K562 (cell line): ENCODE measurements around the gene ZNF236. TPM values are rescaled to one million over a fixed set of nuclear protein-coding genes. Genes with fewer than 3 reads are reported as not detected.

Source experiments
- ATAC-seq: fragments of 200-7000 bp; cut with Tn5 transposase; 3 replicates; pipeline ENCODE4 v1.9.1; 2020; ENCODE audit warnings: moderate library complexity
- BruUV-seq: library from RNA; stranded (reverse); fragments of 400-500 nt; replicated peaks from 2 replicates; lab custom pipeline; 2021; lab: Mats Ljungman, UMichigan
- CTCF ChIA-PET: fragments of 300-600 bp; formaldehyde crosslinking; extraction: SDS; loops from one replicate; lab custom pipeline; 2021; ENCODE audit warnings: low intra/inter-chr PET ratio; lab: Yijun Ruan, JAX
- POLR2A ChIA-PET: fragments of 300-600, 350-650 bp; sonication (Branson Sonifier 250); formaldehyde crosslinking; extraction: SDS; loops from one replicate; lab custom pipeline; 2021; ENCODE audit warnings: antibody characterized with exemption, inconsistent platforms; lab: Yijun Ruan, JAX
- DNase-seq, 4 experiments: peaks; one replicate each; pipeline versions ENCODE4 v3.0.0 to v3.0.0-alpha.2; 2011 to 2018; ENCODE audit warnings: low spot score in 3 of 4, mixed read lengths in 3 of 4; ENCODE audit errors: extremely low read depth in 1 of 4
- FAIRE-seq: peaks from 2 replicates; lab custom pipeline; 2011; peaks lifted over from hg19 to GRCh38; lab: Jason Lieb, UNC
- H2AFZ ChIP-seq: 2 replicates; pipeline ENCODE4 v1.6.0; 2011; ENCODE audit warnings: low read depth, low read length, control low read depth, inconsistent platforms
- H3K27ac ChIP-seq: fragments of 200-600 bp; 3 replicates; pipeline ENCODE4 v1.8.0; 2011; ENCODE audit warnings: low read depth, mild to moderate bottlenecking, control low read depth, inconsistent platforms, low read length, moderate library complexity, mixed read lengths; ENCODE audit errors: extremely low read depth
- H3K27me3 ChIP-seq, 2 experiments: fragments of 300-600 bp in 1 of 2; 2 replicates in 1 of 2; 3 replicates in 1 of 2; pipeline versions ENCODE4 v1.6.0 to v1.8.0; 2011; ENCODE audit warnings: inconsistent platforms in 2 of 2, low read length in 2 of 2, mild to moderate bottlenecking in 1 of 2, mixed read lengths in 1 of 2, moderate library complexity in 1 of 2; ENCODE audit not compliant: control insufficient read depth in 2 of 2, insufficient read depth in 2 of 2
- H3K36me3 ChIP-seq: fragments of 300-600 bp; 3 replicates; pipeline ENCODE4 v1.8.0; 2011; ENCODE audit warnings: mild to moderate bottlenecking, low read length, inconsistent platforms; ENCODE audit not compliant: control insufficient read depth, insufficient read depth
- H3K4me1 ChIP-seq, 2 experiments: fragments of 200-600 bp in 1 of 2; replicated peaks in 1 of 2; 2 replicates in 1 of 2; 3 replicates in 1 of 2; pipeline versions ENCODE4 v1.5.1 to v1.8.0; 2011; ENCODE audit warnings: inconsistent platforms in 2 of 2, low read length in 2 of 2, mild to moderate bottlenecking in 1 of 2, mixed read lengths in 1 of 2, moderate library complexity in 1 of 2; ENCODE audit not compliant: control insufficient read depth in 2 of 2, insufficient read depth in 2 of 2
- H3K4me2 ChIP-seq: 2 replicates; pipeline ENCODE4 v1.6.1; 2011; ENCODE audit warnings: low read length, control low read depth, inconsistent platforms, mixed read lengths; ENCODE audit not compliant: insufficient read depth
- H3K4me3 ChIP-seq: fragments of 200-600 bp; sonication (generic), shearing (Covaris generic); 2 replicates; pipeline ENCODE4 v1.5.1; 2016; ENCODE audit warnings: control low read depth, inconsistent platforms
- H3K79me2 ChIP-seq: fragments of 200-600 bp; 3 replicates; pipeline ENCODE4 v1.8.0; 2011; ENCODE audit warnings: low read length, inconsistent platforms; ENCODE audit not compliant: control insufficient read depth, insufficient read depth
- H3K9ac ChIP-seq, 2 experiments: 2 replicates each; pipeline versions ENCODE4 v1.6.0 to v1.6.1; 2011; ENCODE audit warnings: low read depth in 2 of 2, low read length in 2 of 2, control low read depth in 1 of 2, inconsistent platforms in 1 of 2, mild to moderate bottlenecking in 1 of 2, mixed read lengths in 1 of 2; ENCODE audit not compliant: insufficient read depth in 1 of 2
- H3K9me1 ChIP-seq: one replicate; pipeline ENCODE4 v1.6.0; 2011; ENCODE audit warnings: inconsistent platforms, mild to moderate bottlenecking, low read length, moderate library complexity; ENCODE audit not compliant: control insufficient read depth, insufficient read depth
- H3K9me3 ChIP-seq: replicated peaks from 2 replicates; pipeline ENCODE4 v1.5.1; 2011; ENCODE audit warnings: low read depth, low read length, inconsistent platforms; ENCODE audit not compliant: control insufficient read depth, insufficient read depth
- H4K20me1 ChIP-seq: replicated peaks from 2 replicates; pipeline ENCODE4 v1.6.1; 2011; ENCODE audit warnings: low read length, inconsistent platforms, mixed read lengths; ENCODE audit not compliant: control insufficient read depth, insufficient read depth
- ARID3B ChIP-seq: fragments of 250-450 bp; sonication (Bioruptor Pico); IDR thresholded peaks from 2 replicates; pipeline ENCODE4 v1.4.0; 2020; ENCODE audit warnings: borderline replicate concordance
- CSDE1 ChIP-seq, 2 experiments: fragments of 450-650 bp; IDR thresholded peaks; 2 replicates each; pipeline ENCODE4 v1.6.1; 2016; ENCODE audit warnings: mild to moderate bottlenecking in 1 of 2
- FOXA1 ChIP-seq: fragments of 450-650 bp; IDR thresholded peaks from 2 replicates; pipeline ENCODE4 v1.6.1; 2016; ENCODE audit warnings: mild to moderate bottlenecking, borderline replicate concordance
- GTF2F1 ChIP-seq: IDR thresholded peaks from 2 replicates; pipeline ENCODE4 v1.6.1; 2011; ENCODE audit warnings: low read depth, low read length, improper control_type of control experiment
- HDGF ChIP-seq: fragments of 450-650 bp; IDR thresholded peaks from 2 replicates; pipeline ENCODE4 v1.6.1; 2016
- NEUROD1 ChIP-seq: fragments of 150-350 bp; IDR thresholded peaks from 2 replicates; pipeline ENCODE4 v1.6.1; 2014; ENCODE audit warnings: borderline replicate concordance, low read length, low read depth; ENCODE audit not compliant: partially characterized antibody
- SRSF3 ChIP-seq: fragments of 200-400 bp; formaldehyde crosslinking; IDR thresholded peaks from 2 replicates; pipeline ENCODE4 v1.6.1; 2016; ENCODE audit warnings: mild to moderate bottlenecking, low read length, moderate library complexity; ENCODE audit not compliant: insufficient read depth
- ZBTB7A ChIP-seq: IDR thresholded peaks from 2 replicates; pipeline ENCODE4 v1.6.1; 2011; ENCODE audit warnings: low read depth, mild to moderate bottlenecking, low read length, moderate library complexity, borderline replicate concordance; ENCODE audit not compliant: control insufficient read depth
- ZNF584 ChIP-seq: fragments of 200-800 bp; sonication (Bioruptor generic); IDR thresholded peaks from 2 replicates; pipeline ENCODE4 v1.6.1; 2016; ENCODE audit warnings: low read depth, mild to moderate bottlenecking, missing genetic modification characterization, missing compliant biosample characterization
- ZNF75A ChIP-seq: fragments of 450-650 bp; formaldehyde crosslinking; IDR thresholded peaks from 2 replicates; pipeline ENCODE4 v1.4.0; 2020; ENCODE audit warnings: mild to moderate bottlenecking
- ZNF830 ChIP-seq: fragments of 250-450 bp; sonication (Bioruptor Pico); IDR thresholded peaks from 2 replicates; pipeline ENCODE4 v1.5.0; 2021; ENCODE audit warnings: mild to moderate bottlenecking
- ZSCAN29 ChIP-seq: fragments of 450-650 bp; IDR thresholded peaks from 2 replicates; pipeline ENCODE4 v1.6.1; 2017
- WGBS: fragments of 100-300 bp; shearing (Covaris generic); methylation state at CpG from one replicate; pipeline ENCODE4 v1.1.6; 2016; ENCODE audit warnings: low coverage, mixed read lengths; ENCODE audit not compliant: insufficient coverage; ENCODE audit errors: missing lambda C conversion rate; 5-methylcytosine and 5-hydroxymethylcytosine counted together
- in situ Hi-C: fragments of 300-500 bp; cut with MboI; formaldehyde crosslinking; loops from 4 replicates; pipeline ENCODE4 v1.15.0; 2018; ENCODE audit warnings: inconsistent platforms, mixed read lengths
- intact Hi-C: fragments of 100-400 bp; cut with micrococcal nuclease; formaldehyde crosslinking; loops from 2 replicates; pipeline ENCODE4 v1.14.2; 2022
- polyA plus RNA-seq, 8 experiments: library from polyadenylated mRNA; depleted of rRNA in 4 of 8; stranded (reverse) in 5 of 8; unstranded in 3 of 8; fragments of >200 nt; fragmentation: Nextera tagmentation in 2 of 8; fragmentation: Illumina TruSeq in 1 of 8; extraction: Ambion mirVana in 2 of 8; extraction: Trizol in 1 of 8; gene quantifications; 2 replicates each; pipeline versions ENCODE4 v1.2.1 to v1.2.3, GENCODE V29; 2011 to 2014; ENCODE audit warnings: inconsistent platforms in 1 of 8, missing spikeins in 1 of 8
- total RNA-seq, 7 experiments: library from RNA; depleted of rRNA in 6 of 7; stranded (reverse); fragments of >200 nt in 6 of 7; fragmentation: Illumina TruSeq in 2 of 7; extraction: Trizol in 2 of 7; gene quantifications; 2 replicates each; pipeline versions ENCODE4 v1.2.1 to v1.2.3, GENCODE V29; 2011 to 2021; ENCODE audit warnings: low replicate concordance in 1 of 7
- TF ChIP-seq, protein P1 (sequence below): fragments of 250-450 bp; sonication (Bioruptor Pico); IDR thresholded peaks from 2 replicates; pipeline ENCODE4 v1.8.0; 2021; ENCODE audit warnings: mild to moderate bottlenecking, moderate library complexity

Gene ZNF236
- total and polyA plus RNA-seq, 9 of the 15 experiments (the other 6 are each of a cell fraction or from before 2014, with no cell fraction given) = 0.35 to 8.7 (median 3.4) TPM

DNA sequence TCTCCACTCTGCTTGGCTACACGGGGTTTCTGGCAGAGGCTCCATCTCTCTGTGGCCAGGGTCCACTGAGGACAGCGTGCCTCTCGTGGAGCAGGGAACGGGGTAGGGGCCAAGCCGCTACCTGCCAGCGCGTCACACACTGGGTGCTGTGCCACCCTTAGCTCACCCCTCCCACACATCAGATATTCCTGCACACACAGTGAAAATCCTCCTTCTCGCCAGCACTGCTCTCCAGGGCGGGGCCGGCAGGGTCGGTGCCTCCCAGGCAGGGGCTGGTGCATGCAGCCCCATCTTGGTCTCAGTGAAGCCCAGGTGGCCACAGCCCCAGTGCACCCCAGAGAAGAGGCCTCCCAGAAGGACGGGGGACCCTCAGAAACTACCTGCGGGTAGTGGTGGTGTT lies 185.6 kb downstream of the ZNF236 start (continued):
- no peak for TF ChIP-seq ZNF75A (CRISPR knock-in tag)
- no peak for TF ChIP-seq ZSCAN29
- TF ChIP-seq HDGF = no peak
- no peak for TF ChIP-seq NEUROD1
- TF ChIP-seq ZNF830 (CRISPR knock-in tag) = no peak
- TF ChIP-seq, protein P1, sequence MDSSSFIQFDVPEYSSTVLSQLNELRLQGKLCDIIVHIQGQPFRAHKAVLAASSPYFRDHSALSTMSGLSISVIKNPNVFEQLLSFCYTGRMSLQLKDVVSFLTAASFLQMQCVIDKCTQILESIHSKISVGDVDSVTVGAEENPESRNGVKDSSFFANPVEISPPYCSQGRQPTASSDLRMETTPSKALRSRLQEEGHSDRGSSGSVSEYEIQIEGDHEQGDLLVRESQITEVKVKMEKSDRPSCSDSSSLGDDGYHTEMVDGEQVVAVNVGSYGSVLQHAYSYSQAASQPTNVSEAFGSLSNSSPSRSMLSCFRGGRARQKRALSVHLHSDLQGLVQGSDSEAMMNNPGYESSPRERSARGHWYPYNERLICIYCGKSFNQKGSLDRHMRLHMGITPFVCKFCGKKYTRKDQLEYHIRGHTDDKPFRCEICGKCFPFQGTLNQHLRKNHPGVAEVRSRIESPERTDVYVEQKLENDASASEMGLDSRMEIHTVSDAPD (CRISPR knock-in tag) = no peak

GRCh38 chr18:77008576-77009315 lies 186.4 kb downstream of the ZNF236 start:
- Histone ChIP-seq H3K9ac (no peak overlapping the region), H3K4me2 (no peak overlapping the region), H3K79me2 (no peaks in the 10 kb centered on the region), H3K27ac (no peak overlapping the region), H3K9me3 (no peaks in the 10 kb centered on the region), H3K36me3 (no peaks in the 10 kb centered on the region), H3K9me1 (no peaks in the 10 kb centered on the region), H2AFZ (no peak overlapping the region)
- WGBS = 3% methylated on average over 10 of the region's 23 CpGs
- no peak for DNase-seq
- no peak for ATAC-seq
- BruUV-seq = no TSS peak
- POLR2A ChIA-PET = no interaction called here
- no peak for TF ChIP-seq ARID3B
- no peak for TF ChIP-seq CSDE1 (IDR thresholded peaks at IDR 0.05)
- TF ChIP-seq FOXA1 = no peak
- TF ChIP-seq GTF2F1 = no peak
- TF ChIP-seq SRSF3 = no peak
- TF ChIP-seq ZBTB7A = no peak
- TF ChIP-seq ZNF584 (CRISPR knock-in tag) = no peak
- TF ChIP-seq, all 486 proteins: peak for 0
- no peak overlapping the region for H3K4me3 ChIP-seq
- H3K27me3 ChIP-seq = peaks cover 4 to 72% of the 10 kb centered on the region in 2 experiments; a peak in 4 of 5 replicates
- no peak for FAIRE-seq
- in situ Hi-C loops (no loop called here), intact Hi-C loops (loop anchor here (10.0 kb wide), 1 partner anchor 46 kb away; no protein-coding TSS in a partner anchor)
- CTCF ChIA-PET = no interaction called here
- H3K4me1 ChIP-seq = no peaks in the 10 kb centered on the region
- H4K20me1 ChIP-seq = no peaks in the 10 kb centered on the region
